Vagina (tissue), 2 donors: ENCODE results near the gene THRAP3.

Experiments used
- POLR2A ChIP-seq, 2 donors: fragments of 450-650 bp; IDR thresholded peaks; one replicate each; pipeline ENCODE4 v1.6.1; 2017; ENCODE audit warnings: antibody characterized with exemption in 2 of 2, mild to moderate bottlenecking in 2 of 2, moderate library complexity in 2 of 2
- TF ChIP-seq, protein P1 (sequence below), 3 experiments: fragments of 450-650 bp in 2 of 3; fragments of 200-600 bp in 1 of 3; sonication (generic) in 1 of 3; IDR thresholded peaks; one replicate each; pipeline ENCODE4 v1.5.1; 2017 to 2019; ENCODE audit warnings: antibody characterized with exemption in 3 of 3, mild to moderate bottlenecking in 2 of 3, moderate library complexity in 2 of 3

GRCh38 chr1:36341626-36342320, 117.5 kb downstream of the THRAP3 start:
- TF ChIP-seq, protein P1, sequence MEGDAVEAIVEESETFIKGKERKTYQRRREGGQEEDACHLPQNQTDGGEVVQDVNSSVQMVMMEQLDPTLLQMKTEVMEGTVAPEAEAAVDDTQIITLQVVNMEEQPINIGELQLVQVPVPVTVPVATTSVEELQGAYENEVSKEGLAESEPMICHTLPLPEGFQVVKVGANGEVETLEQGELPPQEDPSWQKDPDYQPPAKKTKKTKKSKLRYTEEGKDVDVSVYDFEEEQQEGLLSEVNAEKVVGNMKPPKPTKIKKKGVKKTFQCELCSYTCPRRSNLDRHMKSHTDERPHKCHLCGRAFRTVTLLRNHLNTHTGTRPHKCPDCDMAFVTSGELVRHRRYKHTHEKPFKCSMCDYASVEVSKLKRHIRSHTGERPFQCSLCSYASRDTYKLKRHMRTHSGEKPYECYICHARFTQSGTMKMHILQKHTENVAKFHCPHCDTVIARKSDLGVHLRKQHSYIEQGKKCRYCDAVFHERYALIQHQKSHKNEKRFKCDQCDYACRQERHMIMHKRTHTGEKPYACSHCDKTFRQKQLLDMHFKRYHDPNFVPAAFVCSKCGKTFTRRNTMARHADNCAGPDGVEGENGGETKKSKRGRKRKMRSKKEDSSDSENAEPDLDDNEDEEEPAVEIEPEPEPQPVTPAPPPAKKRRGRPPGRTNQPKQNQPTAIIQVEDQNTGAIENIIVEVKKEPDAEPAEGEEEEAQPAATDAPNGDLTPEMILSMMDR (IDR thresholded peaks at IDR 0.05) = no peak
- no peak for TF ChIP-seq POLR2A (IDR thresholded peaks at IDR 0.05)
